GM21360 (cell line): ENCODE results near the gene WDR5.
"Not testable (repeated sequence)": the region's sequence is repeated elsewhere in the genome, so short reads cannot be mapped to it uniquely, and the experiment has no call there.

Experiments
- ATAC-seq: cut with Tn5 transposase; IDR thresholded peaks from one replicate; pipeline ENCODE4 v1.9.1; 2021; ENCODE audit warnings: mild to moderate bottlenecking, moderate library complexity; ENCODE audit not compliant: unreplicated experiment

Gene WDR5

DNA sequence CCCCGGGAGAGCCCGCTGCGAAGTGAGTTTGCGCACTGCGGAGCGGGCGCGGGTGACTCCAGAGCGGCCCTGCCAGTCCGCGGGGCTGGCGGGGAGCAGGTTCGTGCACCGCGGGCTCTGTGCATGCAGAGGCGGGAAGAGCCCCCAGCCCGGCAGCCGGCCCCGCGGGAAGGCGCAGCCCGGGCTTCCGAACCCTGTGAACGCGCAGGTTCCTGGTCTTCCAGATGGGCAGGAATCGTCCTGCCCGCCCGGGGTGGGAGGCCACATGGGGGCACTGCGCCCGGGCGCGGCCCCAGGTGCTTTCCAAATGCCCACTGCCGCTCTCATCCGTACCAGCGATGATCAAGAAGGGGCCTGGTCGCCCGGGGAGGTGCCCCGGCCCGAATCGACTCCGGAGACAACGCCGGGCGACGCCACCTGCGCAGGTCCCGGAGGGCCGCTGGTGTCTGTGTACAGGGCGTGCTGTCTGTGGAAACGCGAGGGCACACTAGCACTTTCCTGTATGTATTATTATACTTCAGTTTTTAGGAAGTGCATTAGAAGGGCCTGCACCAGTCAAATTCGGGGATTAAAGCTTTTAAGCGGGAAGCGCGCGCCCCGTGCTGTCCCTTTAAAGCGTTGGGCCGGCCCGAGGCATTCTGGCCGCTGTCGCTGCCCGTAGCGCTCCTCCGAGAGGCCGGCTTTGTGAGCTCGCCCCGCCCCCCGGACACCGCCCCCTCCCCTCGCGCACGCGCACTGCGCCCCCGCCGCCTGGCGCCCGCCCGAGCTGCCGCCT, at the start of gene WDR5:
Gene WDR5 (plus strand): TSS at position 740 of the 775 bp plus-strand sequence. CDS start 3,796 bp downstream, outside the sequence.
- ATAC-seq: peak; percentile 51

DNA sequence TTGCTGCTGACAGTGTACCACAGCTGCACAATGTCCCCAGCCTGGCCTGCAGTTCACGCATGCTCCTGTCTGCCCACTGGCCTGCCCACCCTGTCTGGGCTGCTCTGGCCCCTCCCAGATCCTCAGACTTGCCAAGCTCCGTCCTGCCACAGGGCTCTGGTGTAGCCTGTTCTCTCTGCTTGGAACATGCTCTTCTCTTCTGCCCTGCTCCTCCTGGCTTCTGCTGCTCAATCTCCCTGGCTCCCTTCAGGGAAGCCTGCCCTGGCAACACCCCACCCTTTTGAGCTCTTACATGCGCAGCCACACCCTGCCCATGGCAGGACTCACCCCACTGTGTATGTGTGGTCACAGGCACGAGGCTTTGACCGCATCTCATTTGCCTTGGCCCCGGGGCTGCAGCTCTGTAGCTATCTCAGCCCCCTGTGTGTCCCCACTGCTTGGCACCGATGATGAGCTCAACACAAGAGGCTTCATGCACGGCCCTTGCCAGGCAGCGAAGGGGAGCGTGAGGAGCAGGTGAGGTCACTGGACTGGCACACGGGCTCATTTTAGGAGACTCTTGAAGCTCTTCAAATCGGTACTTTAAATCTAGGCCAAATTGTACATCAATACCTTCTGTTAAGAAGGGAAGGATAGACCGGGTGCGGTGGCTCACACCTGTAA, 47.7 kb upstream of the WDR5 start:
- ATAC-seq: no peak

DNA sequence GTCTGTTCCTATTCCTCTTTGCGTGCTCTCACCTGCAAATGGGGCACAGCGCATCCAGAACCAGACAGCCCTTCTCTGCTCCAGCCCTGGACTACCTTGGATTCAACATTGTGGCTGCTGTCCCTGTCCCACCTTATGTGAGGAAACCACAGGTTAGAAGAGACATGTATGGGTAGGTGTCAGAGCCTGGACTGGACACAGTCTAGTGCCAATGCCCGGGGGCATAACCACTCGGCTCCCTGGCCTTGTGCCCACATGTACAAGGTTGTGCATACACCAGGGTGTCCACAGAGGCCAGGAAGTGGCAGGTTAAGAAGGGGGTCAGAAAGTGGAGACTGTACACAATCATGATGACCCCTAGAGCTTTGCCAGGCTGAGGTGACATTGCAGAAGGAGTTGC, 45.9 kb upstream of the WDR5 start:
- ATAC-seq: no peak

DNA sequence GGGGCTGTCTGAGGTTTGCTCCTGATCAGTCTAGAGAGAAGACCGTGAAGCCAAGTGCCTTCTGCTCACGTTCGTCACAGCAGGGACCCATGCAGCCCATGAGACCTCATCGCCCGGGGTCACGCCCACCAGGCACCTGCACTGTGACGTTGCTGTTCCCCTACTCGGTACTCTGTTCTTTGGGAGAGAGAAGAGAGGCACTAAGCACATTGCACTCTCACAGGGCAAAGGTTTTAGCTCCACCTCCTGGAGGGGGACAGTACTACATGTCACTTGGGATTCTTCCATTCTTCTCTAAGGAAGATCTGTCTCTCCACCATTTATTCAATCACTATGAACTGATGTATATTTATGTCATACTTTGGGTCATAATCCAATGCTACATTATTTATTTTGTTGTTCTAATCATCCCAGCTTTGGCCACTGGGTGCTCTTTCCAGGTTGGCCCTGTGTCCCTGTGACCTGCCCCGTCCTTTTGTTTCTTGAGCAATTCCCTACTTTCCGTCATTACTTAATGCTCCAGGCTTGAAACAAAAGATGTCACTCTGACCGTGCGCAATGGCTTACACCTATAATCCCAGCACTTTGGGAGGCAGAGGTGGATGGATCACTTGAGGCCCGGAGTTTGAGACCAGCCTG, 36.6 kb upstream of the WDR5 start:
- ATAC-seq: no peak

DNA sequence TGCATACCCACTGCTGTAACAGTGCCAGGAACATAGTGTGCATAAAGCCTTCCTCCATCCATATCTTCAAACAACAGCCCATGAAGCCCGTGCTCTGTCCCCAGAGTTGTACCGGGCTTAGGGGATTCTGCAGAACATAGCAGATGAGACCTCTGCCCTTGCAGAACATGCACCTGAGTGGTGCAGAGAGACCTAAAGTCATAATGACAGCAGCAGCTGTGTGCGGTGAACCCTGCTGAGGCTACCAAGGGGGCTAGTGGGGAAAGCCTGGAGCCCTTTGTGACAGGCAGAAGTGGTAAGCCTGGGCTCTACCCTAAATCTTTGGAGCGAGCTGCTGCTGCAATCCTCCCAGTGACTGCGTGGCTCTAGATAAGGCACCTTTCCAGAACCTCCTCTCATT, 35.8 kb upstream of the WDR5 start:
- ATAC-seq: no peak

DNA sequence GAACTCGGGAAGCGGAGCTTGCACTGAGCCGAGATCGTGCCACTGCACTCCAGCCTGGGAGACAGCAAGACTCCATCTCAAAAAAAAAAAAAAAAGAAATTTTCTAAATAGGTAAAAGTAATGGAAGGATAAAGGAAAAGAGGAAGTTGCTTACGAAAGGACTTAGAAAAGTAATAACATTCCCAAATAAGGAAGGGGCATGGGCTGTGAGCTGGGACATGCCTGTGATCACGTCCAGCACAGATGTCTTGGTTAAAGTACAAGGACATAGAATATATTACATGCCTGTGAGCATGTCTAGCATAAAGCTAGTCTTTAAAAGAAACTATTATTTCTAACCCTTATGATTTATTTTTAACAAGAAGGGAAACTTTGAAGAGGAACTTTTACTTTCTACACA, 34.7 kb upstream of the WDR5 start:
- not testable (repeated sequence) for ATAC-seq

DNA sequence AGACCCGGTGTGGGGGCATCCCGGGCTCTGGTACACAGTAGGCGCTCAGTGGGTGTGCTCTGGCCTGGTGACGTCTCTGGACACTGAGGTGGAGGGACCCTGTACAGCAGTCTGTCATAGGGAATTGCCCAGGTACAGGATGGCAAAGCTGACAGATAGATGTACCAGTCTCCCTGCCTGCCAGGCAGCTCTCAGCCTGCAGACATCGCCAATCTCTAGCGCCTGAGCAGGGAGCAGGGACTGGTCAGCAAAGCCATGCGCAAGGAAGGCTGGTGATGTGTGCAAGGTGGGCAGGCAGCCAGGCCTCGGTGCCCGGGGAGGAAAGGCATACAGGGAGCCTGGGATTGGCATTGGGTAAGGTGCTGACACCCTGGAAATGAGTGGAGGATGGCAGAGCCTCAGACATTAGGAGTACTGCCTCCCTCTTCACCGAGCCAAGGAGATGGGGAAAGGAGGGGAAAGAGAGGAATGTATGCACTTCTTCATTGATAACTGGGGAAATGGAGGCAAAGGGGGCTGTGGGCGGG, 34.2 kb upstream of the WDR5 start:
- ATAC-seq: no peak

DNA sequence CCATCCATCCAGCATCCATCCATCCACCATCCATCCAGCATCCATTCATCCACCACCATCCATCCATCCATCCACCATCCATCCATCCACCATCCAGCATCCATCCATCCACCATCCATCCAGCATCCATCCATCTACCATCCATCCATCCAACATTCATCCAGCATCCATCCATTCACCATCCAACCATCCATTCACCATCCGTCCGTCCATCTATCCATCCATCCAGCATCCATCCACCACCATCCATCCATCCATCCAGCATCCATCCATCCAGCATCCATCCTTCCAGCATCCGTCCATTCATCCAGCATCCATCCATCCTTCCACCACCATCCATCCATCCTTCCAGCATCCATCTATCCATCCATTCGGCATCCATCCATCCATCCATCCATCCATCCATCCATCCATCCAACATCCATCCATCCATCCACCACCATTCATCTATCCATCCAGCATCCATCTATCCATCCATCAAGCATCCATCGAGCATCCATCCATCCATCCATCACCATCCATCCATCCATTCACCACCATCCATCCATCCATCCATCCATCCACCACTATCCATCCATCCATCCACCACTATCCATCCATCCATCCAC, 32.4 kb upstream of the WDR5 start:
- no peak for ATAC-seq

DNA sequence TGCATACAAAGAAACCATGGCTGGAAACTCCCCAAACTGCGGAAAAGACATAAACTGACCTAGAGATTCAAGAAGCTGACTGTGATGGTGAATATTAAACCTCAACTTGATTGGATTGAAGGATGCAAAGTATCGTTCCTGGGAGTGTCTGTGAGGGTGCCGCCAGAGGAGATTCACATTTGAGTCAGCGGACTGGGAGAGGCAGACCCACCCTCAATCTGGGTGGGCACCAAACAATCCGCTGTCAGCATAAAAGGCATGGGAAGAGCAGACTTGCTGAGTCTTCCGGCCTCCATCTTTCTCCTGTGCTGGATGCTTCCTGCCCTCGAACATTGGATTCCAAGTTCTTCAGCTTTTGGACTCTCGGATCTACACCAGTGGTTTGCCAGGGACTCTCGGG, 24.8 kb upstream of the WDR5 start:
- ATAC-seq: no peak

DNA sequence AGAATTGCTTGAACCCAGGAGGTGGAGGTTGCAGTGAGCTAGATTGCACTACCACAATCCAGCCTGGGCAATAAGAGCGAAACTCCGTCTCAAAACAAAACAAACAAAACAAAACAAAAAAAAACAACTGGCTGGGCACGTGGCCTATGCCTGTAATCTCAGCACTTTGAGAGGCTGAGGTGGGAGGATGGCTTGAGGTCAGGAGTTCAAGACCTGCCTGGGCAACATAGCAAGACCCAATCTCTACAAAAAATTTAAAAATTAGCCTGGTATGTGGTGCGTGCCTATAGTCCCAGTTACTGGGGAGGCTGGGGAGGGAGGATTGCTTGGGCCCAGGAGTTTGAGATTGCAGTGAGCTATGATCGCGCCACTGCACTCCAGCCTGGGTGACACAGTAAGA, 23.3 kb upstream of the WDR5 start:
- no peak for ATAC-seq

DNA sequence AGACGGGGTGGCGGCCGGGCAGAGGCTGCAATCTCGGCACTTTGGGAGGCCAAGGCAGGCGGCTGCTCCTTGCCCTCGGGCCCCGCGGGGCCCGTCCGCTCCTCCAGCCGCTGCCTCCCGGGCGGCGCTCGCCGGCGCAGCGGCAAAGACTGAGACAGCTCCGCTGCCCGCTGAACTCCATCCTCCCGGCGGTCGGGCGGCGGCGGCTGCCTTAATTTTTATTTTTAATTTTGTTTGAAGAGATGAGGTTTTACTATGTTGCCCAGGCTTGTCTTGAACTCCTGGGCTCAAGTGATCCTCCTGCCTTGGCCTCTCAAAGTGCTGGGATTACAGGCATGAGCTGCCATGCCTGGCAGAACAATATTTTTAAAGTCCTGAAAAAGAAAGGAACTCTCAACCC, 16.9 kb upstream of the WDR5 start:
- not testable (repeated sequence) for ATAC-seq

DNA sequence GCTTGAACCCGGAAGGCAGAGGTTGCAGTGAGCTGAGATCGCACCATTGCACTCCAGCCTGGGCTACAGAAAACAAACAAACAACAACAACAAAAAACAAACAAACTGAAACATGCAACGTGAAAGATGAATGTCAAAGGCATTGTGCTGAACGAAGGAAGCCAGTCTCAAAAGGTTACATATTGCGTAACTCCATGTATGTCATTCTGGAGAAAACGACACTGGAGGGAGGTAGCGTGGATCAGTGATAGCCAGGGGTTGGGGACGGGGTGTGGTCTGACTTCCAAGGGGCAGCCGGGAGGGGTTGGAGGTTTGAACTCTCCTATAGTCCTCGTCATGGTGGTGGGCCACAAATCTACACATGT, 12.1 kb upstream of the WDR5 start:
- ATAC-seq: no peak

DNA sequence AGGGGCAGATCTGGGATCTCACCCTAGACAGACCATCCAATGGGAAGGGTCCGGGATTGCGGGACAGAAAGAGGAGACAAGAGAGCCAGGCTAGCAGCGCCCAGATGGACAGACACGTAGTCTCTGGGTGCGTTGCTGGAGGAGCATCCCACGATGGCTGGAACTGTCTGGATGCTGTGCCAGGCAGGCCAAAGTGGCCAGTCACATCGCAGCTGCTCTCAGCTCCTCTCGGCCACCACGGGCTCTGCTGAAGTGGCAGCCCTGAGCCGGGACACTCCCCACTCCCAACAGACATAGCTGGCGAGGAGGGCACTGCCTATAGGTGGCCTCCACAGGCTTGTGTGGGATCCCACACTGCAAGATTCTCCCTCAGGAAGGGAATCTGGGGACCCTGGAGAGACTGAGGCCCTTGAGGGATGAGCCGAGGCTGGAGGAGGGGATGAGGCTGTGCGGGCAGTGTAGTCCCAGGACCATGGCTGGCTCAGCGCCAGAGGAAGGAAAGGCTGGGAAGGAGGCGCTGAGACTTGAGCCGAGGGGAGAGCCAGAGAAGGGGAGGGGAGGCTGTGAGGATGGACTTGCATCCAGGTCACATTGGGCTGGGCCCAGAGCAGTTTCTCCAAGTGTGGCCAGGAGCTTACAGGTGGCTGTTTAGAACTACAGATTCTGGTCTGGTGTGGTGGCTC, 10.3 kb upstream of the WDR5 start:
- no peak for ATAC-seq

DNA sequence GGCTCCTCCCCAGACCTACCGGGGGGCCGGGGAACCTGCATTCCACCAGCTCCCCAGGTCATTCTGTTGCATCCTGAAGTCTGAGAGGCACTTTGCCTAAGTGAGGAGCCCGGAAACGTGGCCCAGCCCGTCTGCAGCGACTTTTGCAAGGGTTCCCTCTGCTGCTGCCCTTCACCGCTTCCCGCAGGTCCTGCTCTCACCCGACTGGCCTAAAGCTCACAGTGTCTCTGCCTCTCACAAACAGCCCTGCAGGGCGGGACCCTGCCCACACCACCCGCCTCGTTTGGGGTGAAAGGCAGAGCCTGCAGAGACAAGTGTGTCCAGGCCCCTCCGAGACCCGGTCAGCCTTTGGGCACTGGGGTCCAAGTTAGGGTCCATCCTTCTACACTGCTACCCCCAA, 9.5 kb upstream of the WDR5 start:
- ATAC-seq: no peak

DNA sequence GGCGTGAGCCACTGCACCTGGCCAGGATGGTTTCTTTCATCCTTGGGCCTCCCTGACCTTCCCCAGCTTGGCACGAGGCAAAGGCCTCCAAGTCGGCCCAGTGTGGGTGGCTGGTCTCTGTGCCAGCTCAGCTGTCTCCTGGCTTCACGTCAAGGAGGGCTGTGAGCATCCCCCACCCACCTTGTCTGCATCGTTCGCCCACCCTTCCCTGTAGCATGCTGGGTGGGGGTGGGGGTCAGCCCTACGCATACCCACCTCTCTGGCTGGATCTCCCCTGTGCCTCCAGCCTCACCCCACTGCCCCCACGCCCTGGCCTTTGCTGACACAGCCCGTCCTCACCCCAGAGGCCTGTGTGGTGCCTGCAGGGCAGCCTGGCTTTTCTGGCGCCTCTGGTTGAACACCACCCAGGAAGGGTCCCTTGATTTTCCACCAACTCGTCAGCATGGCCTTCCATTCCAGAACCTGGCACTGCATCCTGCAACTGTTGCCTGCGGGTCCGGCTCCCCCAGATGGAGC, 8.8 kb upstream of the WDR5 start:
- ATAC-seq: no peak

DNA sequence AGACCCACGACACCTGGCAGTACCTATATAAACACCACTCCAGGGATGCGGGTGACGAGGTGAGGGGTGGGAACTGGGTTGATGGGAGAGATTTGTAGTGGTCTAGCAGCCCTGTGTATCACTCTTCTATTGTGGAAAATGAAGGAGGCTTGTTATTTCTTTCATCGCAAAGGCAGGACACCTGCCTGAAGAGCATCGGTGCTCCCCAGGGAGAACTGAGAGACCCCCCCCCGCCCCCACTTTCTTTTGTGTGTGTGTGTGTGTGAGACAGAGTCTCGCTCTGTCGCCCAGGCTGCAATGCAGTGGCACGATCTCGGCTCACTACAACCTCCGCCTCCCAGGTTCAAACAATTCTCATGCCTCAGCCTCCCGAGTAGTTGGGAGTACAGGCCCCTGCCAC, 8.3 kb upstream of the WDR5 start:
- ATAC-seq: no peak

DNA sequence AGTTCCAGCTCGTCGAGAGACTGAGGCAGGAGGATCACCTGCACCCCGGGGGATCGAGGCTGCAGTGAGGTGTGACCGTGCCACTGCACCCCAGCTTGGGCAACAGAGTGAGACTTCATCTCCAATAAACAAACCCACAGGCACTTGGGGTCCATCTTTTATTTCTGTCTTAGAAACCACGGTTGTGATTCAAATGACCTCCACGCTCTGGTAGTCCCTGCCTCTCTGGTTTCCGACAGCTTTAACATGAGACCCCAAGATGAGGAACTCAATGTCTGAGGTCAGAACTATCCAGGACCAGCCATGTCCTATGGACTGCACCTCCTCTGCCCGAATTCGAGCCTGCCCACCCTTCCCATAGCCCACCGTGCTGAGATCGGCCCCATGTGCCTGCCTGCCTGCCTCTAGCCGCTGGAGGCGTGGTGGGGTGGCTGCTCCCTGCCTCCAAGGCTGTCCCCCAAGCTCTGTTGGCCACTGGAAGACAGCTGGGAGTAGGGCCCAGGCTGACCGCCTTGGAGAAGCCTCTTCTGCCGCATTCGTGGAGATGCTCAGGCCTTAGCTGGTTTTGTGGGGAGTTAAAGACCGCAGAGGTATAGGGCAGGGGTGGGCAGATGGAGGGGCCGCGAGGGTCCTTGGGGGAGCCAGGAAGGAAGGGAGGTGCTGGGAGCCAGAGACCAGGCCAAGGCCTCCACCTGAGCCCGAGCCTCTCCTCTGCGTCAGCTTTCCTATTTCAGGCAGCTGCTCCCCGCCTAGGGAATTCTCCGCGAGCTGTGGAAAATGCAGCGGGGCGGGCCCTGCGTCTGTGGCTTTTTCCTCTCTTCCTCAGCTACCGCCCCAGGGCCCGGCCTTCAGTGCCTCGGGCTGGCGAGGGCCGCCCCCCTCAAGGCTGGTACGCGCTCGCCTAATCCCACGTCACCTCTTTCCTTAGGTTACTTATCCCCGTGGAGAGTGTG, 6.9 kb upstream of the WDR5 start:
- no peak for ATAC-seq

DNA sequence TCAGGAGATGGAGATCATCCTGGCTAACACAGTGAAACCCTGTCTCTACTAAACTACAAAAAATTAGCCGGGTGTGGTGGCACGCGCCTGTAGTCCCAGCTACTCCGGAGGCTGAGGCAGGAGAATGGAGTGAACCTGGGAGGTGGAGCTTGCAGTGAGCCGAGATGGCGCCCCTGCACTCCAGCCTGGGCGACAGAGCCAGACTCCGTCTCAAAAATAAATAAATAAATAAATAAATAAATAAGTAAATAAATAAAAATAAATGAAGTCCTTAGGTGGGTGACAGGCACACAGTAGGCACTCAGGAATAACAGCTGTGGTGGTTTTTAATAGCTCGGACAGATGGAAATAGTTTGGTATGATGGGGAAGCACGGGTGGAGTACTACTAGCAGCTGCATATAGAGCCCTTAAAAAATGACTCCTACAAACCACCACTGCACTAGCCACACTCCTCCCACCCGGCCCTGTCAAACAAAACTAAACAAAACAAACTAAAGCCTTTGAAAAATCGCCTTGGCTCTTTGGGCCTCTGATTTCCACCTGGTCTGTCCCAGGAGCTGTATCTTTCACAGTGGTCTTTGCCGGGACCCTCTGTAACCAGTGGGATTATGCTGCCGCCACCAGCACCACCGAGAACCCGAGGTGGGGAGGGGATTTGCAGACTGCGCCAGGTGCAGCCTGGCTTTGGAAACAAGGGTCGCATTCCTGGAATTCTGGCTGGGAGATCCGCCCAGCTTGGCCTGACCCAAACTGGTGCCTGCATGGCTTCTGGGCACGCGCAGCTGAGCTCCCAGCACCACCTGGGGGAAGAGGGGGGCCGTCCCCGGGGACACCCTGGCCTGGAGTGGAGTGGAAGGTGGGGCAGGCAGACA, 5.1 kb upstream of the WDR5 start:
- ATAC-seq: no peak
